AG04449 (cell line): ENCODE results near the gene LRBA.

ENCODE experiments used
- CTCF ChIA-PET: fragments of 350-600 bp; formaldehyde crosslinking; extraction: SDS; loops from one replicate; lab custom pipeline; 2021; ENCODE audit warnings: antibody characterized with exemption; lab: Yijun Ruan, JAX
- POLR2A ChIA-PET: fragments of 400-600, 350-600 bp; formaldehyde crosslinking; extraction: SDS; loops from one replicate; lab custom pipeline; 2020; ENCODE audit warnings: antibody characterized with exemption, inconsistent platforms; lab: Yijun Ruan, JAX
- DNase-seq: peaks from one replicate; pipeline ENCODE4 v3.0.0-alpha.2; 2010; ENCODE audit warnings: low read depth, low spot score
- H3K4me3 ChIP-seq: 2 replicates; pipeline ENCODE4 v1.5.1; 2011; ENCODE audit warnings: low read depth, mild to moderate bottlenecking, control low read depth, low read length
- TF ChIP-seq, protein P1 (sequence below): IDR thresholded peaks from one replicate; pipeline ENCODE4 v1.5.1; 2011; ENCODE audit warnings: mild to moderate bottlenecking, moderate library complexity, low read length, control low read depth, inconsistent platforms; ENCODE audit not compliant: insufficient read depth; ENCODE audit errors: missing control alignments

Gene LRBA

GRCh38 chr4:150375025-150375424 is 640.1 kb downstream of the LRBA start:
- POLR2A ChIA-PET: no interaction called here
- CTCF ChIA-PET: no interaction called here
- TF ChIP-seq, protein P1, sequence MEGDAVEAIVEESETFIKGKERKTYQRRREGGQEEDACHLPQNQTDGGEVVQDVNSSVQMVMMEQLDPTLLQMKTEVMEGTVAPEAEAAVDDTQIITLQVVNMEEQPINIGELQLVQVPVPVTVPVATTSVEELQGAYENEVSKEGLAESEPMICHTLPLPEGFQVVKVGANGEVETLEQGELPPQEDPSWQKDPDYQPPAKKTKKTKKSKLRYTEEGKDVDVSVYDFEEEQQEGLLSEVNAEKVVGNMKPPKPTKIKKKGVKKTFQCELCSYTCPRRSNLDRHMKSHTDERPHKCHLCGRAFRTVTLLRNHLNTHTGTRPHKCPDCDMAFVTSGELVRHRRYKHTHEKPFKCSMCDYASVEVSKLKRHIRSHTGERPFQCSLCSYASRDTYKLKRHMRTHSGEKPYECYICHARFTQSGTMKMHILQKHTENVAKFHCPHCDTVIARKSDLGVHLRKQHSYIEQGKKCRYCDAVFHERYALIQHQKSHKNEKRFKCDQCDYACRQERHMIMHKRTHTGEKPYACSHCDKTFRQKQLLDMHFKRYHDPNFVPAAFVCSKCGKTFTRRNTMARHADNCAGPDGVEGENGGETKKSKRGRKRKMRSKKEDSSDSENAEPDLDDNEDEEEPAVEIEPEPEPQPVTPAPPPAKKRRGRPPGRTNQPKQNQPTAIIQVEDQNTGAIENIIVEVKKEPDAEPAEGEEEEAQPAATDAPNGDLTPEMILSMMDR: no peak
- no peak for DNase-seq
- no peak overlapping the region for H3K4me3 ChIP-seq

GRCh38 chr4:150371869-150372268 is 643.2 kb downstream of the LRBA start:
- DNase-seq: no peak
- ChIA-PET POLR2A (no interaction called here), CTCF (no interaction called here)
- TF ChIP-seq, protein P1: no peak
- no peak overlapping the region for H3K4me3 ChIP-seq

DNA sequence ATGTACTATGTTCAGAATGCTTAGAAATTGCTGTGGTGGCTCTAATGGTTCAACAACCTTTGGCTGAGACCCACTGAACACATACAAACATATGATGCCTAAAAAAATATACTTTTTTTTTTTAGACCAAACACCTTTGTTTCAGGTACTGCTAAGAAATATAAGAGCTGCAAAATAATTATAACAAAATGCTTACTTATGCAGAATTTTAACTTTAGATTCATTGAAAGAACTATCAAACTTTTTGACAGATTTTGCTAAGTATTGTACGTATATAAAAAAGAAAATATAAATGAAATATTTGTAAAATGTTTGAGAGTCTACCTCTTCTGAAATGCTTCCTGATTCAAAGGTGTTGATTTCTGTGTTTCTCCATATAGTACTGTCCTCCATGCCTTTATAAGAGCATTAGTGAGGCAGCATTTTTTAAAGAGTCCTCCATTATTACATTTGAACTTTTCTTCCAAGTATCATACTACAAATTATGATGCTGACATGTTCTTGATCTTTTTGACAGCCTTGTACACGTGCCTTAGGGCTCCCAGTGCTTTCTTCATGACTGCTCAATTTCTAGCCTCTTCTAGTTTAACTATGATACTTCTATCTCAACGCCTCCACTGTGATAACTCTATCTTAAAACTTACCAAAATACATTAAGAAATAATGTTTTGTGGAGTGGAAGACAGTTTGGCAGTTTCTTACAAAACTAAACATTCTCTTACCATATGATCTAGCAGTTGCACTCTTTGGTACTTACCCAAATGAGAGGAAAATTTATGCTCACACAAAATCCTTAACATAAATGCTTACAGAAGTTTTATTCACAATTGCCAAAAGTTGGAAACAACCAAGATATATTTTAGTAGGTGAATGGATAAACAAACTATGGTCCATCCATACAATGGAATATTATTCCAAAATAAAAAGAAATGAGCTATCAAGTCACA is 645.4 kb downstream of the LRBA start:
- POLR2A ChIA-PET: no interaction called here
- TF ChIP-seq, protein P1: no peak
- no peak overlapping the region for H3K4me3 ChIP-seq
- DNase-seq: no peak
- CTCF ChIA-PET: no interaction called here

GRCh38 chr4:150368667-150369066 is 646.4 kb downstream of the LRBA start:
- no peak for DNase-seq
- ChIA-PET CTCF (interaction anchor here (1.0 kb wide), 1 partner anchor 15 kb away, joined by 4 read pairs; no protein-coding TSS in a partner anchor), POLR2A (no interaction called here)
- TF ChIP-seq, protein P1: no peak
- no peak overlapping the region for H3K4me3 ChIP-seq

DNA sequence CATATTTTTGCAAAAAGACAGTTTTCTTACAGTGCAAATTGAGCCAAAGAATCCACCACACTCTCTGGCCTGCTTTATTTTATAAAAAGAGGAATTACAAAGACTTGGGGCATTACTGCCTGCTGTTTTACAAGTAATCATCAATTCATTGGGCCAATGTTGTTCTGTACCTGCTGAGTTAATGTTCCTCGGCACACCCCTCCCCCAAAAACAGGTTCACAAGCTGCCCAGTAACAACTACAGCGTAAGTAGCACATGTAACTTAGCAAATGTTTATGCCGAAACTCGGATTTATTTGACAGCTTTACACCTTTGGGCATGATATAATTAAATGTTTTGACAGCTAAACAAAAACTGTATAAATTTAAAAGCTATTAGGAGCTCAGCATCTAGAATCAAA is 647.8 kb downstream of the LRBA start:
- ChIA-PET POLR2A (no interaction called here), CTCF (no interaction called here)
- DNase-seq: no peak
- TF ChIP-seq, protein P1: no peak
- no peak overlapping the region for H3K4me3 ChIP-seq

DNA sequence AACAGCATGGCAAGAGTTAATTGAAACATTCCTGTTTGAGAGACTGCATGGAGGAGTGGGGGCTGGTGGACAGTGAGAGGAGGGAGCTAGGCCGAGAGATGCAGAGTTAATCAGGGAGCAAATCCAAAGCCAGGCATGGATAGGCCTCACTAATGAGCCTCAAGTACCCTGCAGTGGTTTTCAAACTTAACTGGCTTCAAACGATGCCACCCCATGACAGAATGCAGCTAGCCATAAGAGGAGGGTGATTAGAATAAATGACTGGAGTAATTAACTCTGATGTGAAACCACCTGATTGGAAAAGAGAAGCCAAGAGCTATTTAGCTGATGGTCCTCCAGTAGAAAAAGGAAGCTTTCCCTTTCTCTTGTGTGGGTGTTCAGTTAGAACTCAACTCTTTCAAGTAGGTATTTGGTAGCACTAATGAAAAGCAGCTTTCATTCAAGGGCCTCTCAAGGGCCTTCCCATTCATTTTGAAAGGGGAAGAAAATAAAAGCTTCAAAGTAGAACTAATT is 648.5 kb downstream of the LRBA start:
- CTCF ChIA-PET: interaction anchor here (0.8 kb wide), 1 partner anchor 502 kb away, joined by 3 read pairs; no protein-coding TSS in a partner anchor
- no peak overlapping the region for H3K4me3 ChIP-seq
- POLR2A ChIA-PET: no interaction called here
- TF ChIP-seq, protein P1: no peak
- no peak for DNase-seq
